Measurements from ENCODE around the gene SLC22A5.

DNA sequence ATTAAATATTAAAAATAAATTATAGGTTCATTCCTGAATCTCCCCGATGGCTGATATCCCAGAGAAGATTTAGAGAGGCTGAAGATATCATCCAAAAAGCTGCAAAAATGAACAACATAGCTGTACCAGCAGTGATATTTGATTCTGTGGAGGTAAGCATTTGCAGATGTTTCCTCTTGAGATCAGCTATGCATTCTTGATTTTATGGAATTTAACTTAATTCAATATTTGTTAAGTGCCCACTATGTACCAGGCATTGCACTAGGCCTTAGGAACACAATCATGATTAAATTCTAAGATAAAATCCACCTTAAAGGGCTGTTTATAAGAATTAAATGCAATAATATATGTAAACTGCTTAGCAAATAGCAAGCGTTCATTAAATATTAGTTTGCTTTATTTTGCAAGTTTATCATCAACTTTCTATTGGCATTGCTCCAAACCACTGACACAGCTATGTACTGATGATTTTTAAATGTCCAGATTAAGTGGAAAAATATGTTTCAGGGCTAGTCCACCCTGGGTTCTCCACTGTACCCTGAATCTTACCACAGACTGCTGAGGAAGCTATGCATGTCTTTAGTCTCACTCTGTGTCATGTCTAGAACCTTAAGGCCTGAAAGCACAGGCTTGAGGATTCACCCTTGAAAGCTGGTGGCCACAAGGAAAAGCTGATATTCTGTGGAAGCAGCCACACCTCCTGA, 42.1 kb upstream of the SLC22A5 start:
- TF ChIP-seq EZH2 (IDR thresholded peaks at IDR 0.05; ENCODE audit: borderline replicate concordance, low read depth, low read length, severe bottlenecking) = no peak
- TF ChIP-seq, protein P1, sequence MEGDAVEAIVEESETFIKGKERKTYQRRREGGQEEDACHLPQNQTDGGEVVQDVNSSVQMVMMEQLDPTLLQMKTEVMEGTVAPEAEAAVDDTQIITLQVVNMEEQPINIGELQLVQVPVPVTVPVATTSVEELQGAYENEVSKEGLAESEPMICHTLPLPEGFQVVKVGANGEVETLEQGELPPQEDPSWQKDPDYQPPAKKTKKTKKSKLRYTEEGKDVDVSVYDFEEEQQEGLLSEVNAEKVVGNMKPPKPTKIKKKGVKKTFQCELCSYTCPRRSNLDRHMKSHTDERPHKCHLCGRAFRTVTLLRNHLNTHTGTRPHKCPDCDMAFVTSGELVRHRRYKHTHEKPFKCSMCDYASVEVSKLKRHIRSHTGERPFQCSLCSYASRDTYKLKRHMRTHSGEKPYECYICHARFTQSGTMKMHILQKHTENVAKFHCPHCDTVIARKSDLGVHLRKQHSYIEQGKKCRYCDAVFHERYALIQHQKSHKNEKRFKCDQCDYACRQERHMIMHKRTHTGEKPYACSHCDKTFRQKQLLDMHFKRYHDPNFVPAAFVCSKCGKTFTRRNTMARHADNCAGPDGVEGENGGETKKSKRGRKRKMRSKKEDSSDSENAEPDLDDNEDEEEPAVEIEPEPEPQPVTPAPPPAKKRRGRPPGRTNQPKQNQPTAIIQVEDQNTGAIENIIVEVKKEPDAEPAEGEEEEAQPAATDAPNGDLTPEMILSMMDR (IDR thresholded peaks at IDR 0.05; ENCODE audit: borderline replicate concordance, extremely low read depth, low read length, poor library complexity, severe bottlenecking) = no peak
